ENCODE results near the gene PUSL1.

GRCh38 chr1:1268284-1268682, 40.1 kb upstream of the PUSL1 start:
- TF ChIP-seq CTCF (IDR thresholded peaks at IDR 0.05) (no peak), POLR2A (IDR thresholded peaks at IDR 0.05) (no peak)

Data from lower leg skin (tissue), 3 donors.